ENCODE results near the gene EIF4EBP2. TPM values are rescaled to one million over a fixed set of nuclear protein-coding genes. Genes with fewer than 3 reads are reported as not detected.

EIF4EBP2 gene
- polyA plus RNA-seq, 2 of the 4 experiments (the other 2 are of a cell fraction) = 13.0 to 15.4 TPM

- DNase-seq (ENCODE audit: low read depth in 1 of 2, low spot score in 1 of 2) = no peak
- no peaks in the 10 kb centered on the region for H3K9me3 ChIP-seq
- ATAC-seq = no peak
- ChIA-PET POLR2A (no interaction called here), CTCF (interaction anchor here (0.6 to 2.8 kb wide), 6 partner anchors 22 to 466 kb away, joined by 3 to 9 read pairs (median 3); no protein-coding TSS in a partner anchor)
- no peak for FAIRE-seq
- no peak overlapping the region for H3K4me3 ChIP-seq
- H3K4me1 ChIP-seq = no peaks in the 10 kb centered on the region
- H3K27ac ChIP-seq = no peak overlapping the region
- WGBS (ENCODE audit: missing lambda C conversion rate) = 95% methylated on average over 3 of the region's 3 CpGs
- no peak overlapping the region for H3K4me2 ChIP-seq
- TF ChIP-seq CEBPB (IDR thresholded peaks at IDR 0.05) (no peak), RNF2 (IDR thresholded peaks at IDR 0.05; ENCODE audit: borderline replicate concordance, low read depth) (no peak), RAD21 (conservative IDR thresholded peaks at IDR 0.05 in 1 of 2, IDR thresholded peaks at IDR 0.05 in 1 of 2) (no peak), HES2 (IDR thresholded peaks at IDR 0.05) (no peak), CTCF (IDR thresholded peaks at IDR 0.05) (no peak), KDM1A (IDR thresholded peaks at IDR 0.05; ENCODE audit: low read depth) (no peak)
Measured at GRCh38 chr10:70424320-70424719, 20.4 kb downstream of the EIF4EBP2 start.

GRCh38 chr10:70425096-70425495 is 21.2 kb downstream of the EIF4EBP2 start:
- POLR2A ChIA-PET = no interaction called here
- no peak for ATAC-seq
- CTCF ChIA-PET = interaction anchor here (0.9 to 2.8 kb wide), 4 partner anchors 22 to 163 kb away, joined by 3 to 9 read pairs (median 3); no protein-coding TSS in a partner anchor

GRCh38 chr10:70426823-70427222 is 22.9 kb downstream of the EIF4EBP2 start:
- TF ChIP-seq CHD4 (IDR thresholded peaks at IDR 0.05; ENCODE audit: borderline replicate concordance) = no peak
- TF ChIP-seq SREBF2 (IDR thresholded peaks at IDR 0.05) = no peak
- TF ChIP-seq HDAC2 (IDR thresholded peaks at IDR 0.05) = no peak
- TF ChIP-seq CBX8 (IDR thresholded peaks at IDR 0.05) = no peak
- TF ChIP-seq NR3C1 (IDR thresholded peaks at IDR 0.05) = no peak
- no peak for FAIRE-seq
- 91% methylated on average over 3 of the region's 3 CpGs for WGBS (ENCODE audit: missing lambda C conversion rate)
- no peak for ATAC-seq
- CTCF ChIA-PET = interaction anchor here (0.8 to 2.8 kb wide), 3 partner anchors 11 to 35 kb away, joined by 3 to 9 read pairs (median 8); no protein-coding TSS in a partner anchor
- H3K4me2 ChIP-seq = no peak overlapping the region
- POLR2A ChIA-PET = no interaction called here
- no peaks in the 10 kb centered on the region for H3K9me3 ChIP-seq
- no peak for DNase-seq (ENCODE audit: low read depth in 1 of 2, low spot score in 1 of 2)
- H3K27ac ChIP-seq = no peak overlapping the region
- H3K4me3 ChIP-seq = no peak overlapping the region
- H3K4me1 ChIP-seq = no peaks in the 10 kb centered on the region

More at GRCh38 chr10:70425096-70425495, 21.2 kb downstream of the EIF4EBP2 start:
- FAIRE-seq = no peak
- no peaks in the 10 kb centered on the region for H3K9me3 ChIP-seq
- no peak for DNase-seq (ENCODE audit: low read depth in 1 of 2, low spot score in 1 of 2)
- no peak overlapping the region for H3K27ac ChIP-seq
- TF ChIP-seq NR3C1 (IDR thresholded peaks at IDR 0.05) = no peak
- TF ChIP-seq CTCF (IDR thresholded peaks at IDR 0.05) = no peak
- no peak for TF ChIP-seq CBX8 (IDR thresholded peaks at IDR 0.05)
- H3K4me2 ChIP-seq = no peak overlapping the region
- H3K4me1 ChIP-seq = no peaks in the 10 kb centered on the region
- WGBS (ENCODE audit: missing lambda C conversion rate) = 82% methylated on average over 3 of the region's 3 CpGs
- H3K4me3 ChIP-seq = no peak overlapping the region

GRCh38 chr10:70430493-70431445 is 26.8 kb downstream of the EIF4EBP2 start:
- CTCF ChIA-PET = interaction anchor here (0.5 to 1.6 kb wide), 6 partner anchors 11 to 1467 kb away, joined by 3 to 8 read pairs (median 4); no protein-coding TSS in a partner anchor
- no peak for FAIRE-seq
- POLR2A ChIA-PET = interaction anchor here (1.5 kb wide), 1 partner anchor 27 kb away, joined by 3 read pairs; the partner anchor contains the start of gene EIF4EBP2

More at GRCh38 chr10:70430493-70431445, 26.8 kb downstream of the EIF4EBP2 start:
- Histone ChIP-seq H3K4me2 (no peak overlapping the region), H3K27ac (no peak overlapping the region), H3K4me1 (no peaks in the 10 kb centered on the region), H3K4me3 (no peak overlapping the region), H3K9me3 (no peaks in the 10 kb centered on the region)
- TF ChIP-seq MAFK (IDR thresholded peaks at IDR 0.05; ENCODE audit: partially characterized antibody) (peak; percentile 17), ZSCAN20 (CRISPR knock-in tag; IDR thresholded peaks at IDR 0.05) (no peak), HMGXB4 (CRISPR knock-in tag; IDR thresholded peaks at IDR 0.05; ENCODE audit: borderline replicate concordance) (no peak), PHF8 (IDR thresholded peaks at IDR 0.05; ENCODE audit: borderline replicate concordance, low read depth) (no peak), POLR2A (IDR thresholded peaks at IDR 0.05; ENCODE audit: low read length) (no peak), PBX3 (IDR thresholded peaks at IDR 0.05) (no peak), POLR2AphosphoS2 (conservative IDR thresholded peaks at IDR 0.05; ENCODE audit: low read length) (no peak), HEYL (CRISPR knock-in tag; IDR thresholded peaks at IDR 0.05) (no peak)
- ATAC-seq (no peak; a peak in 1 of 6 replicates), DNase-seq (ENCODE audit: low read depth in 1 of 2, low spot score in 1 of 2) (peak in 1 of 2 experiments; percentile 11)
- WGBS (ENCODE audit: missing lambda C conversion rate) = 80% methylated on average over 6 of the region's 6 CpGs
